Thyroid gland (tissue), 4 donors: ENCODE data around the gene GIPC1. TPM values are rescaled to one million over a fixed set of nuclear protein-coding genes. Genes with fewer than 3 reads are reported as not detected.
A peak's percentile ranks its signal among the peaks of the same experiment; 100 is the strongest.

Experiments
- DNase-seq, 2 donors: peaks; one replicate each; pipeline ENCODE4 v3.0.0-alpha.2; 2019
- H3K27ac ChIP-seq, 3 donors: fragments of 200-600 bp; sonication (generic); 1 replicate in 2 of 3; 2 replicates in 1 of 3; pipeline ENCODE4 v1.5.1; 2016 to 2019; ENCODE audit warnings: mild to moderate bottlenecking in 1 of 3, moderate library complexity in 1 of 3
- H3K27me3 ChIP-seq: fragments of 200-600 bp; sonication (generic); one replicate; pipeline ENCODE4 v1.5.1; 2019
- H3K36me3 ChIP-seq, 2 donors: fragments of 200-600 bp; sonication (generic); one replicate each; pipeline ENCODE4 v1.5.1; 2016 to 2019
- H3K4me1 ChIP-seq, 2 donors: fragments of 200-600 bp; sonication (generic); one replicate each; pipeline ENCODE4 v1.5.1; 2017 to 2019
- H3K4me3 ChIP-seq, 3 donors: fragments of 200-600 bp; sonication (generic); replicated peaks in 1 of 3; 1 replicate in 2 of 3; 2 replicates in 1 of 3; pipeline ENCODE4 v1.5.1; 2016; ENCODE audit warnings: mild to moderate bottlenecking in 1 of 3
- H3K9me3 ChIP-seq: fragments of 200-600 bp; sonication (generic); one replicate; pipeline ENCODE4 v1.5.1; 2017
- POLR2A ChIP-seq, 2 donors: fragments of 450-650 bp; IDR thresholded peaks; one replicate each; pipeline ENCODE4 v1.6.1; 2017; ENCODE audit warnings: antibody characterized with exemption in 2 of 2, mild to moderate bottlenecking in 2 of 2, moderate library complexity in 1 of 2
- WGBS, 2 donors: methylation state at CpG; one replicate each; pipeline ENCODE4 v1.1.5; 2017; 5-methylcytosine and 5-hydroxymethylcytosine counted together
- intact Hi-C: fragments of 100-400 bp; cut with DNase I; formaldehyde crosslinking; loops from one replicate; pipeline ENCODE4 v1.15.1; 2023
- total RNA-seq, 4 donors: library from RNA; depleted of rRNA; stranded (reverse); fragments of >200 nt; gene quantifications; one replicate each; pipeline ENCODE4 v1.2.3, GENCODE V29; 2016
- TF ChIP-seq, protein P1 (sequence below), 6 experiments: fragments of 200-600 bp in 3 of 6; fragments of 450-650 bp in 3 of 6; sonication (generic) in 3 of 6; IDR thresholded peaks; one replicate each; pipeline ENCODE4 v1.5.1; 2016 to 2019; ENCODE audit warnings: antibody characterized with exemption in 6 of 6, mild to moderate bottlenecking in 2 of 6, inconsistent platforms in 1 of 6, moderate library complexity in 1 of 6

GIPC1 gene
- total RNA-seq, 4 donors from 2014 or later = 34.7 to 93.7 (median 55.4) TPM

DNA sequence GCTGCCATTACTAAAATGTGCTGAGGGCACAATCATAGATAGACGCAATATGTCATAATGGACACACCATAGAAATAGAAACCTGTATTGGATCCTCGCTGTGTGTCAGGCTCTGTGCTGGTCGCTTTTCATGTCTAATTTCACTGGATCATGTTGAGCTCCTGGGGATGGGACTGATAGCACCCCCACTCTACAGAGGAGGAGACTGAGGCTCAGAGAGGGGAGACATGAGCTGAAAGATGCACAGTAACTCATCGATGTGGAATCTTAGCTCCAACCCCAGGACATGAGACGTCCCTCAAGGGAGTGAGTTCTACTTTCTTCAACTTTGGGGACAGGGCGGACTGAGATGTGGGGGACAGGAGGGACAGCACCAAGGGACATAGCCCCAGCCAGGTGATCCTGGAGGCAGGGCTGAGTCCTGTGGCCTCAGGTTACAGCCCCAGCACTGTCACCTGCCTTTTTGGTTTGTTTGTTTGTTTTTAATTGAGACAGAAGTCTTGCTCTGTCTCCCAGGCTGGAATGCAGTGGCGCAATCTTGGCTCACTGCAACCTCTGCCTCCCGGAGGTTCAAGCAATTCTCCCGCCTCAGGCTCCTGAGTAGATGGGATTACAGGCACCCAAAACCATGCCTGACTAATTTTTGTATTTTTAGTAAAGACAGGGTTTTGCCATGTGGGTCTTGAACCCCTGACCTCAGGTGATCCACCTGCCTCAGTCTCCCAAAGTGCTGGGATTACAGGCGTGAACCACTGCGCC lies 6.6 kb upstream of the GIPC1 start:
- Histone ChIP-seq H3K9me3 (no peaks in the 10 kb centered on the region), H3K27me3 (no peaks in the 10 kb centered on the region), H3K4me1 (peaks cover 0 to 1% of the 10 kb centered on the region in 2 donors), H3K4me3 (no peak overlapping the region), H3K27ac (no peak overlapping the region), H3K36me3 (no peaks in the 10 kb centered on the region)
- no peak for TF ChIP-seq POLR2A (IDR thresholded peaks at IDR 0.05)
- TF ChIP-seq, protein P1, sequence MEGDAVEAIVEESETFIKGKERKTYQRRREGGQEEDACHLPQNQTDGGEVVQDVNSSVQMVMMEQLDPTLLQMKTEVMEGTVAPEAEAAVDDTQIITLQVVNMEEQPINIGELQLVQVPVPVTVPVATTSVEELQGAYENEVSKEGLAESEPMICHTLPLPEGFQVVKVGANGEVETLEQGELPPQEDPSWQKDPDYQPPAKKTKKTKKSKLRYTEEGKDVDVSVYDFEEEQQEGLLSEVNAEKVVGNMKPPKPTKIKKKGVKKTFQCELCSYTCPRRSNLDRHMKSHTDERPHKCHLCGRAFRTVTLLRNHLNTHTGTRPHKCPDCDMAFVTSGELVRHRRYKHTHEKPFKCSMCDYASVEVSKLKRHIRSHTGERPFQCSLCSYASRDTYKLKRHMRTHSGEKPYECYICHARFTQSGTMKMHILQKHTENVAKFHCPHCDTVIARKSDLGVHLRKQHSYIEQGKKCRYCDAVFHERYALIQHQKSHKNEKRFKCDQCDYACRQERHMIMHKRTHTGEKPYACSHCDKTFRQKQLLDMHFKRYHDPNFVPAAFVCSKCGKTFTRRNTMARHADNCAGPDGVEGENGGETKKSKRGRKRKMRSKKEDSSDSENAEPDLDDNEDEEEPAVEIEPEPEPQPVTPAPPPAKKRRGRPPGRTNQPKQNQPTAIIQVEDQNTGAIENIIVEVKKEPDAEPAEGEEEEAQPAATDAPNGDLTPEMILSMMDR (IDR thresholded peaks at IDR 0.05) = no peak
- no peak for DNase-seq
- intact Hi-C loops = loop anchor here (10.0 kb wide), 1 partner anchor 52 kb away; no protein-coding TSS in a partner anchor
- 75 to 77% methylated on average over 11 of the region's 11 CpGs for WGBS, 2 donors

DNA sequence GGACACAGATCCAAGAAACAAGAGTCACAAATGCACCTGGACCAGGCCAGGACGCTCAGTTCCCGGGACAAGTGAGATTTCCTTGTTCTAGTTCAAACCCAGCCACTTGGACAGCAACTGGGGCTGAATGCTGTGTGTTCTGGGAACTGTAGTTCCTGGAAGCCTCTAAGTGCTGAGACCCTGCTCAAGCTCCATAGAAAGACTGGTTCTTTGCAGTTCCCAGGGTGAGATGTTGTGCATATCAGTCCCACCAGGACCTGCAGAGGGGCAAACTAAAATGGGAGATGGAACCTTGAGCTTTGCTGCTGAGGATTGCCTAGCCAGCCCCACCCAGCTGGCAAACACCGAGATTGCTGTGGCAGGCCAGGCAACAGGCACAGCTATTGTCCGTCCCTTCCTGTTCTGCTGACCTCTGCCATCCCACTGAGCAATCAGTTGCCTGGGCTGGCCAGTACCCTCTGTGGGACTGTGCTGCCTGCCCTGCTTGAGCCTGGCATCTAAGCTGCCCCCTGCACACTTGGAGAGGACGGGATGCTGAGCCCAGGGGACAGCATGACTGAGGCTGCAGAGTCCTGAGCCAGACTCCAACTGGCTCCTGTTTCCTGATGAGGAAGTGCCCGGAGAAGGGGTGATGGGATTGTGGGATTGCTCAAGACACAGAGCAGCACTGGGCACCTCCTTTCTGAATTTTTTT lies 1.4 kb upstream of the GIPC1 start:
- peaks cover 22 to 23% of the 10 kb centered on the region in 2 donors for H3K4me1 ChIP-seq
- WGBS, 2 donors = 59 to 73% methylated on average over 5 to 6 of the region's 6 CpGs

DNA sequence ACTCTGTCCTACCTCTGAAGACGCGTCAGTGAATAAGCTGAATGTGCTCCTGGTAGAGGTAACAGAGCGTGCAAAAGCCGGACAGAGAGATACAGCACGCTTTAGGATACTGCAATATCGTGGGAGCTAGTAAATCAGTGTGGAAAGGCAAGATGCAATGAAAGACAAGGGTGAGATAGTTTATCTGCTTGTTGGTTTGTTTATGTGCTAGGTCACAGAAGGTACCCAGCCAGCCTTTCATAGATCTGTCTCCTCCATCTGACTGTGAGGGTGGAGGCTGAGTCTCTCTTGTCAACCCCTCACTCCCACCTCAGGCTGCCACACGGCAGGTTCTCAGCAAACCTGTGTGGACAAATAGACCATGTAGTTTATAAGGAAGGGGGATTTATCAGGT lies 904 bp upstream of the GIPC1 start:
- H3K9me3 ChIP-seq = no peaks in the 10 kb centered on the region
- H3K36me3 ChIP-seq = no peaks in the 10 kb centered on the region
- peaks cover 22 to 23% of the 10 kb centered on the region in 2 donors for H3K4me1 ChIP-seq
- intact Hi-C loops = no loop called here
- H3K27ac ChIP-seq = peak overlapping the region; percentile 33 to 70 (median 52)
- no peak overlapping the region for H3K4me3 ChIP-seq
- 21 to 36% methylated on average over 7 of the region's 7 CpGs for WGBS, 2 donors
- H3K27me3 ChIP-seq = no peaks in the 10 kb centered on the region
- TF ChIP-seq POLR2A (IDR thresholded peaks at IDR 0.05) = no peak
- TF ChIP-seq, protein P1 (IDR thresholded peaks at IDR 0.05) = no peak
- no peak for DNase-seq

More for the DNA sequence above, 1.4 kb upstream of the GIPC1 start:
- Histone ChIP-seq H3K36me3 (no peaks in the 10 kb centered on the region), H3K9me3 (no peaks in the 10 kb centered on the region), H3K4me3 (no peak overlapping the region), H3K27ac (peak overlapping the region in 2 of 3 donors; percentile 52 to 70), H3K27me3 (no peaks in the 10 kb centered on the region)
- TF ChIP-seq, protein P1 (IDR thresholded peaks at IDR 0.05) = no peak
- no peak for TF ChIP-seq POLR2A (IDR thresholded peaks at IDR 0.05)
- peak in 1 of 2 donors; percentile 25 for DNase-seq
- intact Hi-C loops = no loop called here

DNA sequence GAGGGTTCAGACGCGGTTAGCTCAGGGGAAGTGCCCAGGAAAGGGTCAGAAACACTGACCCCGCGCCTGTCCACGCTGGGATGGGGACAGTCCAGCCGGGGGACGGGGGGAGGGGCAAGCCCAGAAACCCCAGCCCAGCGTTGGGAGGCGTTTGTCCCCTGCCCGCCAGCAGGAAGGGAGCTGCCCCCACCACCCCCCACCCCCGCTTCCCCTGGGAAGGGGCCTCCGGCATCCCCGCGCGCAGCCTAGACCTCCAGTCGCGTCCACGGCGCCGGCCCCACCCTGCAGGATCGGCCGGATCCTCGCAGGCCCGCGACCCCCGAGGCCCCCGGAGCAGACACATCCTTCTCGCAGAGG lies 277 bp downstream of the GIPC1 start:
- peak in 1 of 2 donors; percentile 33 for DNase-seq

More for the DNA sequence above, 277 bp downstream of the GIPC1 start:
- no peak for TF ChIP-seq POLR2A (IDR thresholded peaks at IDR 0.05)
- TF ChIP-seq, protein P1 (IDR thresholded peaks at IDR 0.05) = no peak
- peaks cover 0 to under 1% of the 10 kb centered on the region in 2 donors for H3K36me3 ChIP-seq
- H3K4me3 ChIP-seq = peak overlapping the region; percentile 33 to 90 (median 64)
- H3K27me3 ChIP-seq = no peaks in the 10 kb centered on the region
- H3K4me1 ChIP-seq = peaks cover 22 to 23% of the 10 kb centered on the region in 2 donors
- H3K27ac ChIP-seq = peak overlapping the region in 2 of 3 donors; percentile 51 to 67
- WGBS, 2 donors = 0% methylated on average over 4 of the region's 28 CpGs; no CpG with 5 or more reads in 1 of the 2 donors
- no peaks in the 10 kb centered on the region for H3K9me3 ChIP-seq
- intact Hi-C loops = no loop called here
